GM18526 (cell line): ENCODE results near the gene CD84.

Experiments
- POLR2A ChIP-seq: IDR thresholded peaks from 3 replicates; pipeline ENCODE4 v1.6.1; 2011; ENCODE audit not compliant: insufficient read length; ENCODE audit errors: extremely low read depth

Gene CD84, protein sequence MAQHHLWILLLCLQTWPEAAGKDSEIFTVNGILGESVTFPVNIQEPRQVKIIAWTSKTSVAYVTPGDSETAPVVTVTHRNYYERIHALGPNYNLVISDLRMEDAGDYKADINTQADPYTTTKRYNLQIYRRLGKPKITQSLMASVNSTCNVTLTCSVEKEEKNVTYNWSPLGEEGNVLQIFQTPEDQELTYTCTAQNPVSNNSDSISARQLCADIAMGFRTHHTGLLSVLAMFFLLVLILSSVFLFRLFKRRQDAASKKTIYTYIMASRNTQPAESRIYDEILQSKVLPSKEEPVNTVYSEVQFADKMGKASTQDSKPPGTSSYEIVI

DNA sequence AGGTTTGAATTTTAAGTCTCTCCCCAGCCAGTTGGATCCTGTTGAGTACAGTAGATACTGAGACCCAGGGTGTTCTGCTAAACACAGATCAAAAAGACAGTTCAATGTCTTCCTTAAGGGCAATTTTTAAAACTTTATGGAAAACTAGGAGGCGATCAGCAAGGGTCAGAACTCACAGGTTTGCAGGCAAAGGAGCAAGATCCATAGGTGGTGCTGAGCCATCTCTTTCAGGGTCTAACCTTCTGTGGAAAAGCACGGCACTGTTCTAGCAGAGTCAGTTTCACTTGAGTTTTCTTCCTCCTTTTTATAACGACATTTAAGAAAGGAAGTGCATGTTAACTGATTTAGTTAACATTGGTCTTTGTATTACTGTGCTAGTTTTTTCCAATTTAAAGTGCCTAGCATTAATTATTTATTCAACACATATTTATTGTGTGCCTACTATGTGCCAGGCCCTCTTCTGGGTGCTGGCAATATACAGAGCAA, at the start of gene CD84:
TSS of gene CD84 (minus strand) at position 281 of the 486 bp plus-strand sequence. CDS start at position 222, 59 bp downstream.
- TF ChIP-seq POLR2A: no peak

GRCh38 chr1:160628799-160629263, 49.5 kb upstream of the CD84 start:
- TF ChIP-seq POLR2A: peak; percentile 7

- TF ChIP-seq POLR2A: peak; percentile 47
These were observed 47.4 kb upstream of the CD84 start for GRCh38 chr1:160626509-160627342.

DNA sequence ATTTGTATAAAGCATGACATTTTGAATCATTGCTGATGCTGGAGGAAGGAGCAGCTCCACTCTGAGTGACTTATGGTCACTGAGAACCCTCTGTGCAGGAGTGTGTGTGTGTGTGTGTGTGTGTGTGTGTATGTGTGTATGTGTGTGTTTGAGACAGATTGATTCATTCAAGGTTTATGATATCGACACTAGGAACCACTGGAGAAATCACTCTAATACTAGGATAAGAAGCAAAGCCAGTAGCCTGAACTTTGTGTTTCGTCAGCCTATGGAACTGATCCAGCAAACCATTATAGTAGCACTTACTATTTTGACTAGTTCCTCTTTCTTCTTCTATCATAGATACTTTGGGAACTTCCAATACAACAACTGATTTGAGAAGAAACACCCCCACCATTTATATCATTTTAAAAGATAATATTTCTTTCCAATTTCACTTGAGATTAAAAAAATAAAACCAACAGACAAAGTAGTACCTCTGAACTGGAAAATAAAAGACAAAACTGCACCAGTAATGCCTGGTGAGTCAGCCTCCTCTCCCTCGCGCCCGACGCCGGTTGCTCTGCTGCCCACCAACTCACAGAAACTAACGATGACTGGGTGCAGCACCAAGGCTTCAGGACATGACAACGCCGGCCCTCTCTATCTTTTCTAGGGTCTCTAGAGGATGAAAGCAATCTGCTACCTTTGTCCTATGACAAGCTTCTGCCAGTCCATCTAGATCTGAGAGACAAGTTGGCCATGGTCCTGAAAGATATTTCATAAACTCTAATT, 46.6 kb upstream of the CD84 start:
- peak; percentile 28 for TF ChIP-seq POLR2A

DNA sequence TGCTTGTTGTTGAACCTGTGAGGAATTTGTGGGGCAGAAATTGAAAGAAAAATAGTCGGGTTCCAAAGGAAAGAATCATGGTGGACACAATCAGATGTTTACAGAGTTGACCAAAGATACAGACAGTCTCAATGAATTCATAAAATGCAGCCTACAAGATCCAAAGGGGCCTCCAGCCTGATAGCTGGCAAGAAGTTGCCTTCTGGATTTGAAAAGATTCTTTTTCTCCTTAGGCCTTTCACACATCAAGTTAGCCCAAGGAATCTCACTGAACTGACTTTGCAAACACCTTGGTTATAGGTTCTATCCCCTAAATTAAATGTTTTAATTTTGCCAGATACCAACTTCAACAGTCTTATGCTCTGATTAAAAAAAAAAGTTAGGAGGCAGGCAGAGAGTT, 46.0 kb upstream of the CD84 start:
- no peak for TF ChIP-seq POLR2A

- no peak for TF ChIP-seq POLR2A
These were observed 45.2 kb upstream of the CD84 start for GRCh38 chr1:160624464-160624863.

GRCh38 chr1:160623862-160624261, 44.6 kb upstream of the CD84 start:
- no peak for TF ChIP-seq POLR2A

GRCh38 chr1:160623227-160623633, 43.9 kb upstream of the CD84 start:
- TF ChIP-seq POLR2A: no peak

GRCh38 chr1:160622501-160623226, 43.4 kb upstream of the CD84 start:
- no peak for TF ChIP-seq POLR2A

DNA sequence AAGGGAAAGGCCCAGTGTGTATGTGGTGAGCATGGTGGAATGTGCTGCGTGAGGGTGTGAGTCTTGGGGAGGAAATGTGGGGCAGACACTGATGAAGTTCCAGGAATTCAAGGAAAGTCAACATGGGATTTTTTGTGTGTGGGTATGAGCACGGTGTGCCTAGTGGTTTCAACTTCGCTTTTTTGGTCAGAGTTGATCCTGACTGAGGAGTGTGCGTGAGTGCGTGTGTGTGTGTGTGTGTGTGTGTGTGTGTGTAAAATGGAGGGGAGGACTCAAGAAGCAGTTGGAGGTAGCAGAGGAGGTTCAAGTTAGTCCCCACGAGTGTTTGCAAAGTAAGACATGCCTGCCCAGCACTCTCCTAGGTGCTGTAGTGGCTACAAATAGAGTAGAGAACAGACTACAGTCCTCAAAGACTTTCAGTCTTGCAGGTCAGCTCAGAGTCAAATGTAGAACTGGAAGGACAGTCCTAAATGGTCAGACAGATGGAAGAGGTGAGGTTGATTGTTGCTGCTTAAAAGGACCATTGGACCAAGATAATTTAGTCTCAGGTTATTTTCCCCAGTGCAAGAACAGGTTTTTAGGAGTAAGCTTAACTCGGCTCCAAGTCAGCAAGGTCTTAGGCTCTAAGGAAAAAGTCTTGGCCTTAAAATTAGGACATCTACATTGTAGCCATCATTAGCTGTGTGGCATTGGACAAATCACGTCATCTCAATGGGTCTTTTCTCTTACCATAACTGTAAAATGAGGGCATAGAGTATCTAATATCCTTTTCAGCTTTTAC, 42.5 kb upstream of the CD84 start:
- no peak for TF ChIP-seq POLR2A

- TF ChIP-seq POLR2A: no peak
These were observed 41.8 kb upstream of the CD84 start for GRCh38 chr1:160620942-160621632.

DNA sequence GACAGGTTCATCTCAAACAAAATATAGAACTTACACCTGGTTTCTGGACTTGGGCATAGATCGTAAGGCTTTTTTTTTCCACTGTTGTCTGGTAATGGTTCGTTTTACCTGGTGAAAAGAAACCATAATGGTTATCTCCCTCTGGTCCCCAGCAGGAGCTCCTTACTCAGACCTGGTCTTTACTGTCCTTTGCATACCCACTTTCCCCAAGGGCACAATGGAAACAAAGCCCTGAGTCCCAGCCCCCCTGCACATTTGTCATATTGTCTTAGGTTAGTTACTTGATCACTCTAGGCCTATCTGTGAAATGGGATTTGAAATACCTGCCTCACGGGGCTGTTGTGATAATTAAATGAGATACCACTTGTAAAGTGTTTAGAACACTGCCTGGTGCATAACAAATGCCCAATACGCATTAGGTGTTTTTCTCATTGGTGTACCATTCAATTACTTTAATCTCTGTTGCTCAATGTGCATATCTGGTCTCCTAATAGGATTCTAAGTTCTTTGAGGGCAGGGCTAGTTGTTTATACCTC, 40.5 kb upstream of the CD84 start:
- no peak for TF ChIP-seq POLR2A

DNA sequence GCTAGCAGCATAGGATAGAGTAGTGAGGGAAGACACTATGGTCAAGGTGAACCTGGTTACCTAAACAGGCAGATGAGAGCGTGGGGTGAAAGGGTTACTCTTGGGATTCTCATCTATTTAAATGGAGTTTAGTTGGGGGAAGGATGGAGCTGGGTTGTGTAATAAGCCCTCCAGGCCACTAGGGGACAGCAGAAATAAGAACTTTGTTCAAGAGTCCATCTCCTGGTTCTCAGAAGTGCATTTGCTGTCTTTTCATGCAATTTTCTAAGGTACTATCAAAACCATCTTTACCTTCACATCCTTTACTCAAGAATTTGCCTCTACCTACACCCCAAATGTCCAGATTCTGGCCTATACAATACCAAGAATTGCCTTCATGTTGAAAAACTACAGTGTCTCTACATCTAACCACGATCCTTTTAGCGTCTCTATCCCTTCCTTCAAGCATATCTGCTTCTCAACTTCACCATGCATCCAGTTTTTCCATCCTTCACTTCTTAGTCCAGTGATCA, 39.5 kb upstream of the CD84 start:
- peak; percentile 27 for TF ChIP-seq POLR2A

GRCh38 chr1:160618327-160618726, 39.0 kb upstream of the CD84 start:
- no peak for TF ChIP-seq POLR2A
